ENCODE results near the gene ATP8B2. TPM values are rescaled to one million over a fixed set of nuclear protein-coding genes. Genes with fewer than 3 reads are reported as not detected.
A peak's percentile ranks its signal among the peaks of the same experiment; 100 is the strongest.
"Not testable (repeated sequence)": the region's sequence is repeated elsewhere in the genome, so short reads cannot be mapped to it uniquely, and the experiment has no call there.

The ATP8B2 gene
- total and polyA plus RNA-seq, 10 of the 15 experiments (the other 5 are each of a cell fraction or from before 2014, with no cell fraction given) = 0.44 to 61.8 (median 15.0) TPM

DNA sequence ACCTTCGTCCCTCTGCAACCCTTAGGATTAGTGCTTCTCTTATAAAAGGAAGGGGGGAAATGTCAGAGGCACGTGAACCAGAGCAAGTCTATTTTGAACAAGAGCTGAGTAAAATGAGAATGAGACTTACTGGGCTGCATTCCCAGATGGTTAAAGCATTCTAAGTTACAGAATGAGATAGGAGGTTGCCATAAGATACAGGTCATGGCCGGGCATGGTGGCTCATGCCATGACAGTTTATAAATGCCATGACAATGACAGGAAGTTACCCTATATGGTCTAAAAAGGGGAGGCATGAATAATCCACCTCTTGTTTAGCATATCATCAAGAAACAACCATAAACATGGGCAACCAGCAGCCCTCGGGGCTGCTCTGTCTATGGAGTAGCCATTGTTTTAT lies 6.9 kb upstream of the ATP8B2 start:
- Histone ChIP-seq H3K9me3 (replicated peaks; ENCODE audit: control insufficient read depth, insufficient read depth, low read length) (no peaks in the 10 kb centered on the region), H3K79me2 (ENCODE audit: control insufficient read depth, insufficient read depth, low read length) (no peaks in the 10 kb centered on the region), H3K27me3 (replicated peaks in 1 of 2; ENCODE audit: control insufficient read depth in 2 of 2, insufficient read depth in 2 of 2, low read length in 1 of 2) (peaks cover 0 to 3% of the 10 kb centered on the region in 2 experiments; a peak in 1 of 4 replicates), H3K27ac (ENCODE audit: control insufficient read depth, insufficient read depth) (no peak overlapping the region), H3K4me2 (ENCODE audit: control insufficient read depth, insufficient read depth) (no peak overlapping the region), H3K9ac (ENCODE audit: control insufficient read depth, insufficient read depth, low read length) (no peak overlapping the region), H3K36me3 (ENCODE audit: control insufficient read depth in 2 of 2, insufficient read depth in 2 of 2, low read length in 1 of 2) (no peaks in the 10 kb centered on the region), H3K4me1 (ENCODE audit: control insufficient read depth, insufficient read depth, low read length) (no peaks in the 10 kb centered on the region), H3K4me3 (no peak overlapping the region), H4K20me1 (ENCODE audit: control insufficient read depth, insufficient read depth) (no peaks in the 10 kb centered on the region), H2AFZ (ENCODE audit: control insufficient read depth, low read depth, low read length) (no peak overlapping the region)
- DNase-seq (ENCODE audit: low read depth, low spot score) (no peak), FAIRE-seq (no peak), ATAC-seq (no peak)
- POLR2A ChIA-PET = no interaction called here
- RAD21 ChIA-PET (ENCODE audit: unreplicated experiment) = no interaction called here
- BruUV-seq (replicated peaks) = no TSS peak
- 36% methylated on average over 4 of the region's 4 CpGs for WGBS (ENCODE audit: insufficient coverage, insufficient replicate concordance, low lambda C conversion rate, missing lambda C conversion rate)
- intact Hi-C loops (cut with micrococcal nuclease; ENCODE audit: unreplicated experiment) (no loop called here), in situ Hi-C loops (cut with MboI) (no loop called here)
- CTCF ChIA-PET = interaction anchor here (1.0 to 5.4 kb wide), 3 partner anchors 13 to 24 kb away, joined by 3 to 24 read pairs (median 5); no protein-coding TSS in a partner anchor
- TF ChIP-seq KAT2A (conservative IDR thresholded peaks at IDR 0.05; ENCODE audit: control insufficient read depth, low read depth, low read length) (no peak), ZBED1 (IDR thresholded peaks at IDR 0.05; ENCODE audit: borderline replicate concordance) (no peak)
- SMC1A ChIA-PET (ENCODE audit: uncharacterized antibody, unreplicated experiment) = interaction anchor here (0.7 to 1.2 kb wide), 2 partner anchors 10 to 160 kb away, joined by 3 to 4 read pairs; no protein-coding TSS in a partner anchor

- Histone ChIP-seq H3K4me2 (ENCODE audit: control insufficient read depth, insufficient read depth) (no peak within 1 kb of the TSS), H3K36me3 (ENCODE audit: control insufficient read depth in 2 of 2, insufficient read depth in 2 of 2, low read length in 1 of 2) (no peaks in the 10 kb centered on the region), H3K27ac (ENCODE audit: control insufficient read depth, insufficient read depth) (no peak within 1 kb of the TSS), H3K79me2 (ENCODE audit: control insufficient read depth, insufficient read depth, low read length) (peaks cover 2% of the 10 kb centered on the region; the same call in 1 of the 2 replicates), H3K9ac (ENCODE audit: control insufficient read depth, insufficient read depth, low read length) (no peak within 1 kb of the TSS), H4K20me1 (ENCODE audit: control insufficient read depth, insufficient read depth) (no peaks in the 10 kb centered on the region), H3K27me3 (replicated peaks in 1 of 2; ENCODE audit: control insufficient read depth in 2 of 2, insufficient read depth in 2 of 2, low read length in 1 of 2) (peaks cover 0 to 3% of the 10 kb centered on the region in 2 experiments; a peak in 1 of 4 replicates), H2AFZ (ENCODE audit: control insufficient read depth, low read depth, low read length) (no peak within 1 kb of the TSS), H3K4me1 (ENCODE audit: control insufficient read depth, insufficient read depth, low read length) (peaks cover 2% of the 10 kb centered on the region; the same call in 1 of the 2 replicates), H3K4me3 (no peak within 1 kb of the TSS), H3K9me3 (replicated peaks; ENCODE audit: control insufficient read depth, insufficient read depth, low read length) (no peaks in the 10 kb centered on the region)
- ChIA-PET SMC1A (ENCODE audit: uncharacterized antibody, unreplicated experiment) (interaction anchor here (0.6 kb wide), 1 partner anchor 12 kb away, joined by 3 read pairs; no protein-coding TSS in a partner anchor), CTCF (interaction anchor here (1.0 to 6.7 kb wide), 2 partner anchors 13 to 14 kb away, joined by 5 to 104 read pairs; no protein-coding TSS in a partner anchor), POLR2A (interaction anchor here (0.6 to 0.7 kb wide), 2 partner anchors 95 to 118 kb away, joined by 3 to 4 read pairs; no protein-coding TSS in a partner anchor), RAD21 (ENCODE audit: unreplicated experiment) (no interaction called here)
- peak; percentile 23 for FAIRE-seq
- no peak for DNase-seq (ENCODE audit: low read depth, low spot score)
- no TSS peak for BruUV-seq (replicated peaks)
- WGBS (ENCODE audit: insufficient coverage, insufficient replicate concordance, low lambda C conversion rate, missing lambda C conversion rate) = 29% methylated on average over 9 of the region's 9 CpGs
- in situ Hi-C loops (cut with MboI) (no loop called here), intact Hi-C loops (cut with micrococcal nuclease; ENCODE audit: unreplicated experiment) (no loop called here)
- no peak for ATAC-seq
- no peak for TF ChIP-seq BCL11A (IDR thresholded peaks at IDR 0.05; ENCODE audit: low read depth, low read length)
These were observed 4.3 kb upstream of the ATP8B2 start, which contains the start of gene AQP10 for GRCh38 chr1:154320882-154321608. AQP10 (plus strand) TSS chr1:154321093; CDS start chr1:154321156, 63 bp downstream.

- H2AFZ ChIP-seq (ENCODE audit: control insufficient read depth, low read depth, low read length); H3K79me2 ChIP-seq (ENCODE audit: control insufficient read depth, insufficient read depth, low read length); SMC1A ChIA-PET (ENCODE audit: uncharacterized antibody, unreplicated experiment); H3K27me3 ChIP-seq (replicated peaks in 1 of 2; ENCODE audit: control insufficient read depth in 2 of 2, insufficient read depth in 2 of 2, low read length in 1 of 2); intact Hi-C loops (cut with micrococcal nuclease; ENCODE audit: unreplicated experiment); RAD21 ChIA-PET (ENCODE audit: unreplicated experiment); H3K9me3 ChIP-seq (replicated peaks; ENCODE audit: control insufficient read depth, insufficient read depth, low read length); ATAC-seq; H3K27ac ChIP-seq (ENCODE audit: control insufficient read depth, insufficient read depth); H3K4me3 ChIP-seq; H3K36me3 ChIP-seq (ENCODE audit: control insufficient read depth in 2 of 2, insufficient read depth in 2 of 2, low read length in 1 of 2); in situ Hi-C loops (cut with MboI); DNase-seq (ENCODE audit: low read depth, low spot score); BruUV-seq (replicated peaks); FAIRE-seq; POLR2A ChIA-PET; H3K4me1 ChIP-seq (ENCODE audit: control insufficient read depth, insufficient read depth, low read length); H4K20me1 ChIP-seq (ENCODE audit: control insufficient read depth, insufficient read depth); H3K9ac ChIP-seq (ENCODE audit: control insufficient read depth, insufficient read depth, low read length); H3K4me2 ChIP-seq (ENCODE audit: control insufficient read depth, insufficient read depth): not testable (repeated sequence)
- CTCF ChIA-PET = interaction anchor here (6.7 kb wide), 1 partner anchor 13 kb away, joined by 104 read pairs; no protein-coding TSS in a partner anchor
These were observed 3.8 kb upstream of the ATP8B2 start for GRCh38 chr1:154321609-154321934.
